Suppressor macrophage treated with lipopolysaccharide for 4 hours (primary cell): ENCODE data around the gene RNF180.

Experiments used
- DNase-seq: peaks from one replicate; pipeline ENCODE4 v3.0.0-alpha.2; 2020

RNF180 gene, protein sequence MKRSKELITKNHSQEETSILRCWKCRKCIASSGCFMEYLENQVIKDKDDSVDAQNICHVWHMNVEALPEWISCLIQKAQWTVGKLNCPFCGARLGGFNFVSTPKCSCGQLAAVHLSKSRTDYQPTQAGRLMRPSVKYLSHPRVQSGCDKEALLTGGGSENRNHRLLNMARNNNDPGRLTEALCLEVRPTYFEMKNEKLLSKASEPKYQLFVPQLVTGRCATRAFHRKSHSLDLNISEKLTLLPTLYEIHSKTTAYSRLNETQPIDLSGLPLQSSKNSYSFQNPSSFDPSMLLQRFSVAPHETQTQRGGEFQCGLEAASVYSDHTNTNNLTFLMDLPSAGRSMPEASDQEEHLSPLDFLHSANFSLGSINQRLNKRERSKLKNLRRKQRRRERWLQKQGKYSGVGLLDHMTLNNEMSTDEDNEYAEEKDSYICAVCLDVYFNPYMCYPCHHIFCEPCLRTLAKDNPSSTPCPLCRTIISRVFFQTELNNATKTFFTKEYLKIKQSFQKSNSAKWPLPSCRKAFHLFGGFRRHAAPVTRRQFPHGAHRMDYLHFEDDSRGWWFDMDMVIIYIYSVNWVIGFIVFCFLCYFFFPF

DNA sequence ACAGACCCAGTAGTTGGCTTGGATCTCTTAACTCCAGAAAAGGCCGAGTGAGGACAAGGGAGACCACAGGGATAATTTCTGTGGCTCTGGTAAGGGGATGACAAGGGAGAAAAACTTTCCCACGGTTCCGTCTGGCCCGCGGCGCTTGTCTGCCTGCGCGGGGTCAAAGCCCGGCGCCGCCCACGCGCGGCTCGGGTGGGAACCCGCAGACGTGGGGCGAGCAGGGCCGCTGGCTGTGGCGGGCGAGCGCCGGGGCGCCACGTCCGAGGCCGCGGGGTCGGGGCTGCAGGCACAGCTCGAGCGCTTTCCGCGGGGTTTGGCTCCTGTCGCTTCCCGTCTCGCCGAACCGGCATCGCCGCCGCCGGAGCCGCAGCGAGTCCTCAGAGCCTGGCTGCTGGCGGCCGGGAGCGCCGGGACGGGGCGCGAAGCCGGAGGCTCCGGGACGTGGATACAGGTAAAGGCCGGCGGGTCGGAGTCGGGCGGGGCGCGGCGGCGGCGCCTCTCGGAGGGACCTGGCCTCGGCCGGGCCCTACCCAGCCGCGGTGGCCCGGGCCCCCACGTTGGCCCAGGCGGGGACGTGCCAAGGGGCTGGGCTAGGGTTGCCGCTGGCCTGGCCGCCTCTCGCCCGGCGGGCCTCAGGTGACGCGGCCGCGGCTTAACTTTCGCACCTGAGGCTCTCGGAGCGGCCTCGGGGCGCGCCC is at the start of gene RNF180:
Gene RNF180 (plus strand): TSS at position 344 of the 701 bp plus-strand sequence. CDS start 34,965 bp downstream, outside the sequence.
- DNase-seq = peak; percentile 2

- no peak for DNase-seq
These were observed 40.1 kb upstream of the RNF180 start for GRCh38 chr5:64125521-64125920.

- no peak for DNase-seq
These were observed 39.4 kb upstream of the RNF180 start for GRCh38 chr5:64126202-64126741.

DNA sequence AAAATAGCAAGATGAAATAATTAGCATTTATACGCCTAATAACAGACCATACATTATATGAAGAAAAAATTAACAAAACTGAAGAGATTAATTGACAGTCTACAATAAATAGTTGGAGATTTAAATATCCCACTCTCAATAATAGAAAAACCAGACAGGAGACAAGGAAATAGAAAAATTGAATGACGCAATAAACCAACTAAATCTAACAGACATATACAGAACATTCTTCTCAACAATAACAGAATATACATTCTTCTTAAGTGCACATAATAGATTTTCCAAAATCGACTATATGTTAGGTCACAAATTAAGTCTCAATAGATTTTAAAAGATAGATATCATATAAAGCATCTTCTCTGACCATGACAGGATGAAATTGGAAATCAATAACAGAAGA is 25.6 kb upstream of the RNF180 start:
- no peak for DNase-seq

DNA sequence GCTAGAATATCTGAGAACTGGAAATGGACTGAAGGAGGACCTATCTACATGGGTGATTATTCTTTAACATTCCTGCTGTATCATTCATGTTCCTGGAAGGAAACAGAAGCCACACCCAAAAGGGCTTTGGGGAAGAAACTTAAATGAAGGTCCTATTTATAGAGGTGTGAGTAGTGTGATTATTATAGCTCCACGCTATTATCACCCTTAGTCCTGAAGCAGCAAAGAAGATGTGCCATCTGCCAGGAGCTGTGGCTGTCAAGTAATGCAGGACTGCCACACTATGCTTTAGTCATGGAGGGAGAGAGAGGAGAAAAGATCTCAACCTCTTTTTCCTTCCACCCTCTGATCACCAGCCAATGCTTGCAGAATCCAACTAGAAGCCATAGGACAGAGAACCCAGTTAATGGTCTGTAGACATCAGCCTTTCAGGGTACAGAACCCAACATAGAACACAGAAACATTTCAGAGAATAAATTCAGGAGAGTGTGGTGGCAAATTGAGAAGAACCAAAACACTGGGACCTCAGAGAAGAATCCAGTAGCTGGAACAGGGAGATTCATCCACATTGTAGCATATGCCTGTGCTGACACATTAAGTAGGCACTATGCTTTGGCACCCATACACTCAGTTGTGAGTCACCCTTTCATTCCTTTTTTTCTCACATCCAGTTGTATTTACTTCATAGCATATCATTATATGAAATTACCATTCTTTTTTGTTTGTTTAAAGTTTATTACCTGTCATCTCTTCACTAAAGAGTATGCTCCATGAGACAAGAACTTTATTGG is 21.0 kb upstream of the RNF180 start:
- DNase-seq = no peak

- DNase-seq = no peak
These were observed 20.3 kb upstream of the RNF180 start for GRCh38 chr5:64145216-64145895.

DNA sequence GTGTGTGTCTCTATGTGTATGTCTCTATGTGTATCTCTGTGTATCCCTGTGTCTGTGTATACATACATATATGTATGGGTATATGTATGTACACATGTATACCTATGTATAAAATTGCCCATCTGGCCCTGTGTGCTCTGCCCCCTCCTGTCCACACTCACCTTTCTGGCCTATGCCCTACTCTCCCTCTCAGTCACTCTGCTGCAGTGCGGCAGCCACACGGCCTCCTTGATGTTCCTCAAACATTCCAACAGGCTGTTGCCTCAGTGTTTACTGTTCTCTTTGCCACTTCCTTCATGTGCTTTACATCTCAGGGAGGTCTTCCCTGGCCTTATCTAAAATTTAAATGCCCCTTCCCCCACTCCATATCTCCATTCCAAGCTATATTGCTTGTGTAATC is 18.3 kb upstream of the RNF180 start:
- no peak for DNase-seq

GRCh38 chr5:64147849-64148441 is 17.7 kb upstream of the RNF180 start:
- DNase-seq = peak; percentile 14

DNA sequence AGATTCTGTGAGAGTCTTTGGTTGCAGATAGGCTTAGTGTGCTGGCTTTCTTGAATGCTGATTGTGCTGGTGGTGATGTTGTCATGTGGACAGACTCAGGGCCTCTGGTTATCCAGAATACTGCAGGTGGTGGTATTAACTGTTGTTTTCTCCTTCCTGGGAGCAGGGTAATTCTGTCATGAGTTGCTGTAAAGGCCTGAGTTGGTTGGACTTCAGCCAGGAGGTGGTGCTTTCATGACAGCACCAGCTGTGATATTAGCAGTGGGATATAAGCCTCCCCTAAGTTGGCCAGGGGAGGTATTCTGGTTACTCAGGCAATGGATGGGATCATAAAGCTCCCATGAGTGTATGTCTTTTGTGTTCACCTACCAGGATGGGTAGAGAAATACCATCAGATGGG is 16.4 kb upstream of the RNF180 start:
- DNase-seq = no peak

DNA sequence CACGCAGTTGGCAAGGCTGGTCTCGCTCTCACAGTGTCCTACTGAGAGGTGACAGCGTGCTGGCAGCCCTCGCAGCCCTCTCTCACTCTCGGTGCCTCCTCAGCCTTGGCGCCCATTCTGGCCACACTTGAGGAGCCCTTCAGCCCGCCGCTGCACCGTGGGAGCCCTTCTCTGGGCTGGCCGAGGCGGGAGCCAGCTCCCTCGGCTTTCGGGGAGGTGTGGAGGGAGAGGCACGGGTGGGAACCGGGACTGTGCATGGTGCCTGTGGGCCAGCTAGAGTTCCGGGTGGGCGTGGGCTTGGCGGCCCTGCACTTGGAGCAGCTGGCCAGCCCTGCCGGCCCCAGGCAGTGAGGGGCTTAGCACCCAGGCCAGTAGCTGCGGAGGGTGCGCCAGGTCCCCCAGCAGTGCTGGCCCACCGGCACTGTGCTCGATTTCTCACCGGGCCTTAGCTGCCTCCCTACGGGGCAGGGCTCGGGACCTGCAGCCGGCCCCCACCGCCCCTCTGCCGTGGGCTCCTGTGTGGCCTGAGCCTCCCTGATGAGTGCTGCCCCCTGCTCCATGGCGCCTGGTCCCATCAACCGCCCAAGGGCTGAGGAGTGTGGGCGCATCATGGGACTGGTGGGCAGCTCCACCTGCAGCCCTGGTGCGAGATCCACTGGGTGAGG is 15.7 kb upstream of the RNF180 start:
- no peak for DNase-seq

DNA sequence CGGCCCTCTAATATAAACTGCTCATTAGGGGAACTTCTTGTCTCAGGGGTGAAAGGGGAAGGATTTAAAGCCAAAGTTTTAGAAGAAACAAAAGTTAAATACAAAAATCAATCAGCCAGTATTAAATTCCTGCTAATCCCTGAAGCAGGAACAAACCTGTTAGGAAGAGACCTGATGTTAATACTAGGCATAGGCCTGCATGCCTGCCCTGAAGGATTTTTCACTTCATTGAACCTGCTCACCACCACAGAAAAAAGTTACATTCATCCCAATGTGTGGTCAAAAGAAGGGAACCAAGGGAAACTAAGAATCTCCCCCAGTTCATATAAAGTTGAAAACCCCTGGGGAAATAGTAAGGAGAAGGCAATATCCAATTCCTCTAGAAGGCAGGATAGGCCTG is 9.4 kb upstream of the RNF180 start:
- DNase-seq = no peak

DNA sequence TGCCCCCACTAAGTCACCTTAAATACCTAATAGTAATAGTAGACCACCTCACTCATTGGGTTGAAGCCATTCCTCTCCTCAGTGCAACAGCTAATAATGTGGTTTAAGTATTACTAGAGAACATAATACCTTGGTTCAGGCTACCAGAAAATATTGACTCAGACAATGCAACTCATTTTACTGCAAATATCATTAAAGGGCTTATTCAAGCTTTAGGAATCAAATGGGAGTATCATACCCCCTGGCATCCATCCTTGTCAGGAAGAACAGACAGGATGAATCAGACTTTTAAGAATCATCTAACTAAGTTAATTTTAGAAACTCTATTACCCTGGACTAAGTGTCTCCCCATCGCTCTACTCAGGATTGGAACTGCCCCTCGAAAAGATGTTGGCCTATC is 6.8 kb upstream of the RNF180 start:
- no peak for DNase-seq

DNA sequence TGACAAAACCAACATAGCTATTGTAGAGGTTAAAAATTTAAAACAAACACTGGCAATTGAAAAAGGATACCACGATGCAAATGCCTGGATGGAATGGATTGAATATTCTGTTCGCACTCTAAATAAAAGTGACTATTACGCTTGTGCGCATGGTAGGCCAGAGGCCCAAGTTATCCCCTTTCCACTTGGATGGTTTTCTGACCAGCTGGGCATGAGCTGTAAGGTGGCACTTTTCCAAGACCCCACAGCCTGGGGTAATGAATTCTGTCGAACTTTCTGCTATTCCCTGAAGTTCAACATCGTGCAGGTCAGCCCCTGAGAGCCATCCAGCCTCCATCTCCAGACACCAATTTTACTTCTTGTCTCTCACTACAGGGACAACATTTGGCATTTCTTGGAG is 5.4 kb upstream of the RNF180 start:
- DNase-seq = no peak

GRCh38 chr5:64161420-64161819 is 4.2 kb upstream of the RNF180 start:
- DNase-seq = no peak

DNA sequence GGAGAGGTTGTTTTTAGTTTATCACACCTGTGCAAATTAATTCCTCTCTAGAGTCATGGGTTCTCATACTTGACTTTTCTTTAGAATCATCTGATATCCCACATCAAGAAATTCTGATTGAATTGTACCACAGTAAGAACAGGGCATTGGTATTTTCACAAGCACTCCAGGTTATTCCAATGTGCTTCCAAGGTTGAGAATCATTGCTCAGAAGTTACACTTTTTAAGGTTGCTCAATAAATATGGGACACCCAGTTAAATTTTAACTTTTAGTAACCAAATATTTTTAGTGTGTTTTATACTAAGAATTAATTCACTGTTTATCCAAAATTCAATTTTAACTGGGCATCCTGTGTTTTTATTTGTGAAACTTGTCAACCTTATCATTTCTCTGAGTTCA is 2.5 kb upstream of the RNF180 start:
- no peak for DNase-seq

DNA sequence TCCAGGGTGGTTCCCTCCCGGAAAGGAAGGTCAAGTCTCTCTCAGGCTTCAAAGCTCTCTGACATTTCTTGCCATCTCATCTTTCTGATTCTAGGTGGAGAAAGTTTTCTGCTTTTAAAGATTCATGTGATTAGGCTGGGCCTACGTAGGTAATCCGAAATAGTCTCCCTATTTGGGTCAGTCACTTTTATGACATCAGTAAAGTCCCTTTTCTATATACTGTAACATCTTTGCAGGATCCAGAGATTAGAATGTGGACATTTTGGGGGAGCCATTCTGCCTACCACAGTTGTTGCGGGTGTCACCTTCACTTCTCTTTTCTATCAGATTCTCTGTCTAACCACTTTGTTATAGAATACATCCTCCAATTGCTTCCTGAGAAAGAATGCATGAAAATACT is 1.9 kb upstream of the RNF180 start:
- no peak for DNase-seq

- DNase-seq = no peak
These were observed 1.5 kb upstream of the RNF180 start for GRCh38 chr5:64164166-64164565.

- no peak for DNase-seq
These were observed 513 bp upstream of the RNF180 start for GRCh38 chr5:64165160-64165499.

- no peak for DNase-seq
These were observed 737 bp downstream of the RNF180 start for GRCh38 chr5:64166201-64166959.

GRCh38 chr5:64176301-64176700 is 10.7 kb downstream of the RNF180 start:
- no peak for DNase-seq
